ENCODE measurements around the gene THSD8. TPM values are rescaled to one million over a fixed set of nuclear protein-coding genes. Genes with fewer than 3 reads are reported as not detected.

Gene THSD8
- 28.0 and 28.1 TPM in 2 replicates for total RNA-seq

DNA sequence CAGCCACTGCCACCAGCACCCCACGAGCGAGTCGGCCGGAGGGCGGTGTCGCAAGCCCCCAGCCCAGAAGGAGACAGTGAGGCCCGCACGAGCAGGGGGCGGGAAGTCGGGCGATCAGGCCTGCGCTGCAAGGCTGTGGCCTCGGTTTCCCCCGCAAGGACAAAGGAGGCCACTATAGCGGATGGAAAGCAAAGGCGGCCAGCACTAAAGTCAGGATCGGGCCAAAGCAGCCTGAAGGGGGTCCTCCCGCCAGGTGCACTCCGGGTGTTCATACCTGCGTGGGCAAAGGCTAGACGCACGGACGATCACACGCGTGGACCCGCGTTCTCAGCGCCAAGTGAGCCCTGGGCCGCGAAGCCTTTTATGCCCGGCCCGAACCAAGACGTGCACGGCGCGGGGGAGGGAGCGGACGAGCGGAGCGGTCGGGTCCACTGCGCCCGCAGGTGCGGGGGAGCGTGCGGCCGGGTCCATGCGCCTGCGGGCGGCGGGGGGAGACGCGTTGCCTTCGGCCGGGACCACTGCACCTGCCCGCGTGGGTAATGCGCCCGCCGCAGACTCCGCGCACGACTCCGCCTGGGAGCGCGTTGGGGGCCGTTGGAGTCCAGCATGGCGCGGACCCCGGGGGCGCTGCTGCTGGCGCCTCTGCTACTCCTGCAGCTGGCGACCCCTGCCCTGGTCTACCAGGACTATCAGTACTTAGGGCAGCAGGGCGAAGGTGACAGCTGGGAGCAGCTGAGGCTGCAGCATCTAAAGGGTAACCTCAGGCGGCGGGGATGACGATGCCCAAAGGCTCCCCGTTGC, at the start of gene THSD8, which contains the start of gene PRDX2:
THSD8 (plus strand) TSS at position 604 of the 801 bp plus-strand sequence; CDS start at position 607, 3 bp downstream.
PRDX2 (minus strand) TSS at position 335 of the 801 bp plus-strand sequence. CDS start 539 bp downstream, outside the sequence.
- intact Hi-C loops (cut with micrococcal nuclease), result no loop called here

DNA sequence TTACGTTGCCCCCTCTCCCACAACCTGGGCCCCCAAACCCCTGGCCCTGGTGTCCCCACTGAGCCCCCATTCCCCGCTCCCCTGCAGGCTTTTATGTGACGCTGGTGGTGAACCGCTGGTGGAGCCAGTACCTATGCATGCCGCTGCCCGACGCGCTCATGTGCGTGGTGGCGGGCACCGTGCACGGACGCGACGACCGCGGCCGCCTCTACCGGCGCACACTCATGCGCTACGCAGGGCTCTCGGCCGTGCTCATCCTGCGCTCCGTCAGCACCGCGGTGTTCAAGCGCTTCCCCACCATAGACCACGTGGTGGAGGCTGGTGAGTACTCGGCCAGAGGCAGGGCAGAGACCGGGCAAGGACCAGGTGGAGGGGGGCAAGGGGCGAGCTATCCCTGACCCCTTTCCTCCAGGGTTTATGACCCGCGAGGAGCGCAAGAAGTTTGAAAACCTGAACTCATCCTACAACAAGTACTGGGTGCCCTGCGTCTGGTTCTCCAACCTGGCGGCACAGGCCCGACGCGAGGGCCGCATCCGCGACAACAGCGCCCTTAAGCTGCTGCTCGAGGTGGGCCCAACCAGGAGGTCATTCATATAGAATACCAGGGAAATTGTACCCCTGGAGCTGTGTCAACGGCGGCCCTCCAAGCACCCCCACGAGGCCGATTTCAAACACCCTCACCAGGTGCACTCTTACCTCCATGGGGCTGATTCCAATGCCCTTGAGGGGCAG, 47.2 kb upstream of the THSD8 start:
- no peak overlapping the region for H3K4me3 Mint-ChIP-seq
- H3K36me3 Mint-ChIP-seq (ENCODE audit: low read depth), result no peaks in the 10 kb centered on the region
- H3K27ac Mint-ChIP-seq, result no peak overlapping the region
- H3K9me3 Mint-ChIP-seq, result no peaks in the 10 kb centered on the region
- peaks cover 10% of the 10 kb centered on the region for H3K27me3 Mint-ChIP-seq (ENCODE audit: insufficient read depth)
- peaks cover 5% of the 10 kb centered on the region for H3K4me1 Mint-ChIP-seq (ENCODE audit: low read depth)
- DNase-seq (ENCODE audit: low spot score), result no peak
- intact Hi-C loops (cut with micrococcal nuclease), result no loop called here

More for the DNA sequence above, at the start of gene THSD8, which contains the start of gene PRDX2:
- DNase-seq (ENCODE audit: low spot score), result peak; percentile 74
- H3K27me3 Mint-ChIP-seq (ENCODE audit: insufficient read depth), result no peaks in the 10 kb centered on the region
- no peaks in the 10 kb centered on the region for H3K9me3 Mint-ChIP-seq
- peak within 1 kb of the TSS; percentile 80 for H3K27ac Mint-ChIP-seq
- H3K36me3 Mint-ChIP-seq (ENCODE audit: low read depth), result peaks cover 15% of the 10 kb centered on the region
- H3K4me1 Mint-ChIP-seq (ENCODE audit: low read depth), result peaks cover 29% of the 10 kb centered on the region
- peak within 1 kb of the TSS; percentile 87 for H3K4me3 Mint-ChIP-seq

DNA sequence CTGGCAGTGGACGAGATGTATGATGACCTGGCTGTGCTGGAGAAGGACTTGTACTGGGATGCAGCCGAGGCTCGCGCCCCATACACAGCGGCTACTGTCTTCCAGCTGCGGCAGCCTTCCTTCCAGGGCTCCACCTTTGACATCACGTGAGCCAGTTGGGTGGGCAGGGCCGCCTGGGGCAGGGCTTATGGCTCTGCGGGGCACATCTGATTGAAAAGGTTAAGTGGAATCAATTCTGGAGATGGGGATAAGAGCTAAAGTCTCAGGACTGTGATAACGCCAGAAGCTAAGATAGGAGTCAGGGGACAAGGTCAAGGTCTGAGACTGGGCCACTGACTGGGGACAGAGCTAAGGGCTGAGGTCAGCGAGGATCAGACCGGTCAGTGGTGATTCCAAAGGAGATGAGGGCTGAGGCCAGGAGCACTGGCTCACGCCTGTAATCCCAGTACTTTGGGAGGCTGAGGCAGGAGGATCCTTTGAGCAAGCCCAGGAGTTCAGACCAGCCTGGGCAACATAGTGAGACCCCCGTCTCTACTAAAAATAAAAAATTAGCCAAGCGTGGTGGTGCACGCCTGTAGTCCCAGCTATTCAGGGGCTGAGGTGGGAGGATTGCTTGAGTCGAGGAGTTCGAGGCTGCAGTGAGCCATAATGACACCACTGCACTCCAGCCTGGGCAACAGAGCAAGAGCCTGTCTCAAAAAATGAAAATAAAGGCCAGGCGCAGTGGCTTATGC, 45.6 kb upstream of the THSD8 start:
- H3K36me3 Mint-ChIP-seq (ENCODE audit: low read depth), result no peaks in the 10 kb centered on the region
- H3K4me1 Mint-ChIP-seq (ENCODE audit: low read depth), result peaks cover 5% of the 10 kb centered on the region
- no peaks in the 10 kb centered on the region for H3K9me3 Mint-ChIP-seq
- DNase-seq (ENCODE audit: low spot score), result no peak
- peaks cover 10% of the 10 kb centered on the region for H3K27me3 Mint-ChIP-seq (ENCODE audit: insufficient read depth)
- intact Hi-C loops (cut with micrococcal nuclease), result no loop called here
- H3K27ac Mint-ChIP-seq, result no peak overlapping the region
- H3K4me3 Mint-ChIP-seq, result peak overlapping the region; percentile 22

DNA sequence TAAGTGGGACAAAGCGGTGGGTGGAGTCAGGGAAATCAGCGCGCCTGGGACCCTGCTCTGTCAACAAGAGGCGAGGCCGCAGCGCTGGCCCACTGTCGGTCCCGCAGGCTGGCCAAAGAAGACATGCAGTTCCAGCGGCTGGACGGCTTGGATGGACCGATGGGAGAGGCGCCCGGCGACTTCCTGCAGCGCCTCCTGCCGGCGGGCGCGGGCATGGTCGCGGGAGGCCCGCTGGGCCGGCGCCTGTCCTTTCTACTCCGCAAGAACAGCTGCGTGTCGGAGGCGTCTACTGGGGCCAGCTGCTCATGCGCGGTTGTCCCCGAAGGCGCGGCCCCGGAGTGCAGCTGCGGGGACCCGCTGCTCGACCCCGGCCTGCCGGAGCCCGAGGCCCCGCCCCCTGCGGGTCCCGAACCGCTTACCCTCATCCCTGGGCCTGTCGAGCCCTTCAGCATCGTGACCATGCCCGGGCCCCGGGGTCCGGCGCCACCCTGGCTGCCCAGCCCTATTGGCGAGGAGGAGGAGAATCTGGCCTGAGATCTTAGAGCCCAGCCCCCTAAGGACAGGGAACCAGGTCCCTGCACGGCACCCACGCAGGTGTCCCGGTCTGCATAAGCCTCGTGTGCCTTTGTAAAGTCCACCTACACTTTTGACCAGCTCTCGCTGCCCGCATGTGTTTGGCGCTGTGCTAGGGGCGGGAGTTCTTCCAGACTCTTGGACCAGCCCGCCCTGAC, 44.2 kb upstream of the THSD8 start:
- H3K36me3 Mint-ChIP-seq (ENCODE audit: low read depth), result no peaks in the 10 kb centered on the region

DNA sequence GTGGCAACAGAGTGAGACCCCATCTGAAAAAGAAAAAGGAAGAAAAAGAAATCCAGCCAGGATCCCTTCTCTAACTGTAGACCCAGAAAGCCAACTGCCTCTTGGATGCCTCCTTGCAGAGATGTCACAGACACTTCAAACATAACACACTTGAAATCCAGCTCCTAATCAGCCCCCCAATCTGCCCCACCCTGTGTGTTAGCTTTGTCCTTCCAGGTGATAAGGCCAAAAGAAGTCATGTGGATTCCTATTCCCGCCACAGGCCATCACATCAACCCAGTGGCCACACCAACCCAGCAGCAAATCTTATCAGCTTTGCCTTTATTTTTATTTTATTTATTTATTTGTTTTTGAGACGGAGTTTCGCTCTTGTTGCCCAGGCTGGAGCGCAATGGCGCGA, 42.2 kb upstream of the THSD8 start:
- Mint-ChIP-seq H3K9me3 (no peaks in the 10 kb centered on the region), H3K36me3 (ENCODE audit: low read depth) (no peaks in the 10 kb centered on the region), H3K4me3 (no peak overlapping the region), H3K27me3 (ENCODE audit: insufficient read depth) (peaks cover 8% of the 10 kb centered on the region), H3K27ac (no peak overlapping the region), H3K4me1 (ENCODE audit: low read depth) (peaks cover 5% of the 10 kb centered on the region)
- intact Hi-C loops (cut with micrococcal nuclease), result loop anchor here (1.0 kb wide), 2 partner anchors 37 to 88 kb away; no protein-coding TSS in a partner anchor
- no peak for DNase-seq (ENCODE audit: low spot score)

More for the DNA sequence above, 44.2 kb upstream of the THSD8 start:
- Mint-ChIP-seq H3K9me3 (no peaks in the 10 kb centered on the region), H3K27ac (no peak overlapping the region), H3K4me1 (ENCODE audit: low read depth) (peaks cover 5% of the 10 kb centered on the region), H3K27me3 (ENCODE audit: insufficient read depth) (peaks cover 8% of the 10 kb centered on the region), H3K4me3 (peak overlapping the region; percentile 53)
- intact Hi-C loops (cut with micrococcal nuclease), result loop anchor here (1.0 kb wide), 3 partner anchors 24 to 193 kb away; no protein-coding TSS in a partner anchor
- DNase-seq (ENCODE audit: low spot score), result peak; percentile 68

DNA sequence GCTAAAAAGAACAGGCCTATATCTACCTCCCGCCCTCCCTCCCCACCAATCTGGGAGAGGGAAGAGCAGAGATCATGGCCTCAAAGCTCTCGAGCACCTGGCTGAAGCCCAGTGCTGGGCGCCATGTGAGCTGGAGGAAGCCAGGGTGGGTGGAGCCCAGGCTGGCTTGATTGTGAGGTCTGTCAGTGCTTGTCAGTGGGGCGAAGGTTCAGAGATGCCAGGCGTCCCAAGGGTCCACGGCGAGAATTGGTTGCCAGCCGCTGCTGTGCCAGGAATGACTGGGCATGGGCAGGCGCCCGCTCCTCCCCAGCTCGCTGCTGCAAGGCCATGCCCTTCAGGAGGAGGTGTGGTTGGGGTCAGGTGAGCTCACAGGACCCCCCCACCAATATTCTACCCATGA, 38.8 kb upstream of the THSD8 start:
- DNase-seq (ENCODE audit: low spot score), result no peak
- Mint-ChIP-seq H3K4me3 (no peak overlapping the region), H3K9me3 (no peaks in the 10 kb centered on the region), H3K4me1 (ENCODE audit: low read depth) (no peaks in the 10 kb centered on the region), H3K36me3 (ENCODE audit: low read depth) (no peaks in the 10 kb centered on the region), H3K27ac (no peak overlapping the region), H3K27me3 (ENCODE audit: insufficient read depth) (peaks cover 8% of the 10 kb centered on the region)
- intact Hi-C loops (cut with micrococcal nuclease), result no loop called here

DNA sequence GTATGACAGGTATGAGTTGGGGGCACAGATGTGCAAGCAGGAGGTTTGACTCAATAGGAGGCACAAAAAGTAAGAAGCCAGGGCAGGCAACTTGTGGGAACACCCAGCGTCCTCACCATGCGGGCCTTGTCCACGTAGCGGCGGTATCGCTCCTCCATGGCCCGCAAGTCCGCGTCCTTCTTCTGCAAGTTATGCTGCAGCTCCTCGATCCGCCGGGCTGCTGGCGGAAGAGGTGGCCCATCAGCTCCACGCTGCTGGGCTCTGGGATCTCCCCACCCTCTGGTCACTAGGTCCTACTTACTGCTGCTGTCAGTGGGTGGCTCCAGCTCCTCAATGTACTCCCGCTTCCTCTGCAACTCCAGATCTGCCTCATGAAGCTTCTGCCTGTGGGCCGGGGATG, 37.2 kb upstream of the THSD8 start:
- no peaks in the 10 kb centered on the region for H3K4me1 Mint-ChIP-seq (ENCODE audit: low read depth)
- intact Hi-C loops (cut with micrococcal nuclease), result no loop called here
- H3K9me3 Mint-ChIP-seq, result no peaks in the 10 kb centered on the region
- H3K27me3 Mint-ChIP-seq (ENCODE audit: insufficient read depth), result peaks cover 3% of the 10 kb centered on the region
- H3K27ac Mint-ChIP-seq, result no peak overlapping the region
- no peak for DNase-seq (ENCODE audit: low spot score)
- no peak overlapping the region for H3K4me3 Mint-ChIP-seq
- H3K36me3 Mint-ChIP-seq (ENCODE audit: low read depth), result no peaks in the 10 kb centered on the region

DNA sequence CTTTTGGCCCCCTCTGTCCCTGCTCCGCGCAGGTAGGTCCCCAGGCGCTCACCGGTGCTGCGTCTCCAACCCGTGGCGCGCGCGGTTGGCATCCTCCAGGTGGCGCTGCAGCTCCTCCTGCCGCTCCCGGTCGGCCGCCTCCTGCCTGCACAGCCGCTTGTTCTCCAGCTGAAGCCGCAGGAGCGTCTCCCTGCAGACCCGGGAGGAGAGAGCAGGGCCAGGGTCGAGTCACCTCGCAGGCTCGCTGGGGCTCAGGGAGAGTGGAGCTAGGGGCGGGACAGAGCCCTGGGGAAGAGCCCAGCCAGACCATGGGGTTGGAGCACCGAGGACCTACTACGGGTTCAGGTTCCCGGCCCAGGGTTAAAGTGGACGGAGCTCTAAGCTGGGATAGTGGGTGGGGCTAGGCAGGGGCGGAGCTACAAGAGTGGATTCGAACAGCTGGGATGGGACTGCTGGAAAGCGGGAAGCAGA, 35.8 kb upstream of the THSD8 start:
- Mint-ChIP-seq H3K9me3 (no peaks in the 10 kb centered on the region), H3K27ac (no peak overlapping the region), H3K36me3 (ENCODE audit: low read depth) (peaks cover 2% of the 10 kb centered on the region), H3K27me3 (ENCODE audit: insufficient read depth) (no peaks in the 10 kb centered on the region), H3K4me1 (ENCODE audit: low read depth) (no peaks in the 10 kb centered on the region), H3K4me3 (peak overlapping the region; percentile 51)
- intact Hi-C loops (cut with micrococcal nuclease), result loop anchor here (1.0 kb wide), 3 partner anchors 9 to 81 kb away; partner anchors contain the start of gene HOOK2
- DNase-seq (ENCODE audit: low spot score), result peak; percentile 78

DNA sequence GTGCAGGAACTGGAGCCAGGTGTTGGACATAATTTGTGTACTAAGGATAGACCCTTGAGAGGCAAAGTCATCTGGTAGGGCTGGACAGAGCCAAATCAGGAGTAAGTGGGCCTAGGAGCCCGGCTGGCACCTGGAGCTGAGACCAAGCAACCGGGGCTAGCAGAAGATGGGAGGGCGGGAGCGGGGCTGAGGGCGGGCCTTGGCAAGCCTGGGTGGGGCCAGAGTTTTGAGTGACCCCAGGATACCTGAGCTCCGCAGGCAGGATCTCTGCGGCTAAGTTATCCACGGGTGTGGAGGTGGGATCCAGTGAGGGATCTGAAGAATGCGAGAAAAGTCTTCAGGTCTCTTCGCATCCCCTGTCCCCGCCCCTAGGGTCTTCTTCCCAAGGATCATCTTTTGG, 34.7 kb upstream of the THSD8 start:
- H3K27ac Mint-ChIP-seq, result no peak overlapping the region
- no peaks in the 10 kb centered on the region for H3K9me3 Mint-ChIP-seq
- no peaks in the 10 kb centered on the region for H3K4me1 Mint-ChIP-seq (ENCODE audit: low read depth)
- H3K36me3 Mint-ChIP-seq (ENCODE audit: low read depth), result peaks cover 2% of the 10 kb centered on the region
- DNase-seq (ENCODE audit: low spot score), result no peak
- H3K27me3 Mint-ChIP-seq (ENCODE audit: insufficient read depth), result no peaks in the 10 kb centered on the region
- intact Hi-C loops (cut with micrococcal nuclease), result no loop called here
- no peak overlapping the region for H3K4me3 Mint-ChIP-seq

DNA sequence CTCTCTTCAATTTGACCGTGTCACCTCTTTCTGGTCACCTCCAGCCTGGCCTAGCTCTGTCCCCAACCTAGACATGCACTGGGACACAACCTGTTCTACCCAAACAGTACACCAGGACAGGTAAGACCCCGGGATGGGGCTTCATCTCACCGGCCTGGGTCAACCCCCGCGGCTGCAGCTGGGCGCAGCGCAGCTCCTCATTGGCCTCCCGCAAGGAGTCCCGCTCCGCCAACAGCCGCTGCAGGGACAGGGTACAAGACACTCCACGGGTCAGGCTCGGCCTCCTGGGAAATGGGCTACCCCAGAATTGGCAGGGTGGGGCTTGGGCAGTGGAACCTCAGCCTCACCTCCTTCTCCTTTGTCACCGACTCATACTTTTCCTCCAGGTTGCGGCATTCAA, 34.2 kb upstream of the THSD8 start:
- intact Hi-C loops (cut with micrococcal nuclease), result no loop called here

DNA sequence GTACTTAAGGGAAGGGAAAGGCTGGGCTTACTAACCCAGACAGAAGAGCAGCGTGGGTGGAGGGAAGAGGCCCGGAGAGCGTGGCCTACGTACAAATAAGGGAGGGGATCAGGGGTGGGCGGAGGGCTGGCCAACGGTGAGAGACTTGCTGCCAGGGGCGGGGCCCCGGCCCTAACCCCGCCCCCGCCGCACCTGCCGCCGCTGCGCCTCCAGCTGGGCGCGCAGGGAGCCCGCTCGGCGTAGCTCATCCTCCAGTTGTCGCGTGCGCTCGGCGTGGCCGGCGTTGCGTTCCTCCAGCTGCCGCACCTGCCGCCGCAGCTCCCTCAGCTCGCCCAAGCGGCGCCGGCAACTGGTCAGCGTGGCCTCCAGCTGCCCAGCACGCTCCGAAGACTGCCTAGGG, 32.2 kb upstream of the THSD8 start:
- H3K9me3 Mint-ChIP-seq, result no peaks in the 10 kb centered on the region
- H3K4me1 Mint-ChIP-seq (ENCODE audit: low read depth), result peaks cover 8% of the 10 kb centered on the region
- no peak overlapping the region for H3K4me3 Mint-ChIP-seq
- peak; percentile 26 for DNase-seq (ENCODE audit: low spot score)
- peaks cover 2% of the 10 kb centered on the region for H3K36me3 Mint-ChIP-seq (ENCODE audit: low read depth)
- intact Hi-C loops (cut with micrococcal nuclease), result no loop called here
- H3K27ac Mint-ChIP-seq, result no peak overlapping the region
- no peaks in the 10 kb centered on the region for H3K27me3 Mint-ChIP-seq (ENCODE audit: insufficient read depth)

More for the DNA sequence above, 34.2 kb upstream of the THSD8 start:
- Mint-ChIP-seq H3K27me3 (ENCODE audit: insufficient read depth) (no peaks in the 10 kb centered on the region), H3K9me3 (no peaks in the 10 kb centered on the region), H3K36me3 (ENCODE audit: low read depth) (peaks cover 2% of the 10 kb centered on the region), H3K27ac (no peak overlapping the region), H3K4me3 (no peak overlapping the region), H3K4me1 (ENCODE audit: low read depth) (no peaks in the 10 kb centered on the region)
- DNase-seq (ENCODE audit: low spot score), result no peak

DNA sequence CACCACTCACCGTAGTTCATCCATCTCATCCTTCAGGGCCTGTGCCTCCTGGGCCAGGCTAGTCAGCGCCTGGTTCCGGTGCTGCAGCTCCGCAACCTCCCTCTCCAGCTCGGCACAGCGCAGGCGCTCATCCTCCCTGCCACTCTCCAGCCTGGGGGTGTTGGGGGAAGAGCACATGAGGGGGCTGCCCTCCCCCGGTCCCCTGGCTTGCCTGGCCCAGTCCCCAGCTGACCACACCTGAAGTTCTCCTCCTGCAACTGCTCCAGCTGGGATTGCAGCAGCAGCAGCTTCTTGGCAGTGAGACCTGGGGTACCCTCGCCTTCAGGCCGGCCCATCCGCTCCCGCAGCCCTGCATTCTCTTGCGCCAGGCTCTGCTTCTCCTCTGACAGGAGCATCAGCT, 30.9 kb upstream of the THSD8 start:
- Mint-ChIP-seq H3K27me3 (ENCODE audit: insufficient read depth) (no peaks in the 10 kb centered on the region), H3K4me1 (ENCODE audit: low read depth) (peaks cover 8% of the 10 kb centered on the region), H3K9me3 (no peaks in the 10 kb centered on the region), H3K36me3 (ENCODE audit: low read depth) (peaks cover 2% of the 10 kb centered on the region), H3K4me3 (no peak overlapping the region), H3K27ac (no peak overlapping the region)
- intact Hi-C loops (cut with micrococcal nuclease), result no loop called here
- DNase-seq (ENCODE audit: low spot score), result no peak

Data from activated T-helper 1 cell treated with anti-CD3 and anti-CD28 coated beads, Interleukin-12 subunit alpha, Interleukin-12 subunit beta, Interleukin-2, Interleukin-4 antibody, amounts not matched to agents 30 ng/mL and 10 ng/mL and 1 ng/mL, durations not matched to agents 14 hours and 24 hours and 36 hours (primary cell).